ENCODE results near the gene PDE1A.

DNA sequence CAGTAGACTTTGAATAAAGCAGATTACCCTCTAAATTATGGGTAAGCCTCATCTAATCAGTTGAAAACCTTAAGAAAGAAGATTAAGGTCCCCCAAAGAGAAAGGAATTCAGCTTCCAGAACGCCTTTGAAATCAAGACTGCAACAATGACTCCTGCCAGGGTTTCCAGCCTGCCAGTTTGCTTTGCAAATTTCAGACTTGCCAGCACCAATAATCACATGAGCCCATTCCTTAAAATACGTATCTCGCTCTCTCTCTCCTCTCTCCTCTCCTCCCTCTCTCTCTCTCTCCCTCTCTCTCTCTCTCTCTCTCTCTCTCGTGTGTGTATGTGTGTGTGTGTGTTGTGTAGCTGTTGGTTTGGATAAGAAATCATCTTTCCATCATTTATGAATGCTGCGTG lies 184.2 kb downstream of the PDE1A start:
- TF ChIP-seq ZNF274 (IDR thresholded peaks at IDR 0.05; ENCODE audit: low read depth, low read length), result no peak
- no peak for TF ChIP-seq SUZ12 (IDR thresholded peaks at IDR 0.05; ENCODE audit: extremely low read depth, insufficient read depth, insufficient read length)
